ENCODE measurements around the gene GRIN1.

Gene GRIN1

DNA sequence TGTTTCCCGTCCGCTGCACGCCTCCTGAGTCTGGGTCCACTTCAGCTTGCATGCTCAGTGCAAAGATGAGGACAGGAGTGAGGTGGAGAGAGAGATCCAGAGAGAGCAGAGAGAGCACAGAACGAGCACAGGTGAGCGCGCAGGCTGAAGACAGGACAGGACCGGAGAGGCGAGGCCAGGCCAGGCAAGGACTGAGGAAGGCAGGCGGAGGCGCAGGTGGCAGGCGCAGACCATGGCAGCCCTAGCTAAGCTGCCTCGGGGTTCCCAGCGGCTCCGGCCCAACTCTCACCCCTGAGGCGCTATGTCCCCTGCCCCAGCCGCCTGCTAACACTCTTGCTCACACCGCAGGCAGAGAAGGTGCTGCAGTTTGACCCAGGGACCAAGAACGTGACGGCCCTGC lies 9.7 kb downstream of the GRIN1 start:
- DNase-seq: no peak

DNA sequence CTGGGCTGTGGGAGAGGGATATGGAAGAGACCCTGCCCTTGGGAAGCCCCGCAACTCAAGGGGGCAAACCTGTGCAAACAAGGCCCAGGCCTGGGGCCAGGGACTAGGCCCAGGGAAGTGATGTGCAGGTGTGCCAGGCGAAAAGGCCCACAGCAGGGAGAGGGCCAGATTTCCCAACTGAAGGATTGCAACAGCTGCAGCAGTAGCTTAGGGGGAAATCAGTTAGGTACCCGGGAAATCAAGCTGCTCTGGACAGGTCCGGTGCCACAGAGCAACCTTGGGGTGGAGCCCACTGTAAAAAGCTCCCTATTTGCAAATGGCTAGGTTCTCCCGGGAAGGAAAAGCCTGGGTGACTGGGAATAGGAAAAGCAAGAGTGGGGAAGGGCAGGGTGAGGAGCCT lies 10.4 kb downstream of the GRIN1 start:
- no peak for DNase-seq

- no peak for DNase-seq
These were observed 11.1 kb downstream of the GRIN1 start for GRCh38 chr9:137149942-137150616.

DNA sequence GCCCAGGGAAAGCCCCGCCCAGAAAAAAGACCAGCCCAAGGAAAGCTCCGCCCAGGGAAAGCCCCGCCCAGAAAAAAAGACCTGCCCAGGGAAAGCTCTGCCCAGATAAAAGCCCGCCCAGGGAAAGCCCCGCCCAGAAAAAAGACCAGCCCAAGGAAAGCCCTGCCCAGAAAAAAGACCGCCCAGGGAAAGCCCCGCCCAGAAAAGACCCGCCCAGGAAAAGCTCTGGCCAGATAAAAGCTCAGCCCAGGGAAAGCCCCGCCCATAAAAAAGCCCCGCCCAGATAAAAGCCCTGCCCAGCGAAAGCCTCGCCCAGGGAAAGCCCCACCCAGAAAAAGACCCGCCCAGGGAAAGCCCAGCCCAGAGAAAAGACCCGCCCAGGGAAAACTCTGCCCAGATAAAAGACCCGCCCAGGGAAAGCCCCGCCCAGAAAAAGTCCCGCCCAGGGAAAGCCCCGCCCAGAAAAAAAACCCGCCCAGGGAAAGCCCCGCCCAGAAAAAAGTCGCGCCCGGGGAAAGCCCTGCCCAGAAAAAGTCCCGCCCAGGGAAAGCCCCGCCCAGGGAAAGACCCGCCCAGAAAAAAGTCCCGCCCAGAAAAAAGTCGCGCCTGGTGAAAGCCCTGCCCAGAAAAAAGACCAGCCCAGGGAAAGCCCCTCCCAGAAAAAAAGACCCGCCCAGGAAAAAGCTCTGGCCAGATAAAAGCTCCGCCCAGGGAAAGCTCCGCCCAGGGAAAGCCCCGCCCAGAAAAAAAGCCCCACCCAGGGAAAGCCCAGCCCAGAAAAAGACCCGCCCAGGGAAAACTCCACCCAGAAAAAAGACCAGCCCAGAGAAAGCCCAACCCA lies 11.9 kb downstream of the GRIN1 start:
- no peak for DNase-seq

- no peak for DNase-seq
These were observed 14.0 kb downstream of the GRIN1 start for GRCh38 chr9:137152844-137153405.

DNA sequence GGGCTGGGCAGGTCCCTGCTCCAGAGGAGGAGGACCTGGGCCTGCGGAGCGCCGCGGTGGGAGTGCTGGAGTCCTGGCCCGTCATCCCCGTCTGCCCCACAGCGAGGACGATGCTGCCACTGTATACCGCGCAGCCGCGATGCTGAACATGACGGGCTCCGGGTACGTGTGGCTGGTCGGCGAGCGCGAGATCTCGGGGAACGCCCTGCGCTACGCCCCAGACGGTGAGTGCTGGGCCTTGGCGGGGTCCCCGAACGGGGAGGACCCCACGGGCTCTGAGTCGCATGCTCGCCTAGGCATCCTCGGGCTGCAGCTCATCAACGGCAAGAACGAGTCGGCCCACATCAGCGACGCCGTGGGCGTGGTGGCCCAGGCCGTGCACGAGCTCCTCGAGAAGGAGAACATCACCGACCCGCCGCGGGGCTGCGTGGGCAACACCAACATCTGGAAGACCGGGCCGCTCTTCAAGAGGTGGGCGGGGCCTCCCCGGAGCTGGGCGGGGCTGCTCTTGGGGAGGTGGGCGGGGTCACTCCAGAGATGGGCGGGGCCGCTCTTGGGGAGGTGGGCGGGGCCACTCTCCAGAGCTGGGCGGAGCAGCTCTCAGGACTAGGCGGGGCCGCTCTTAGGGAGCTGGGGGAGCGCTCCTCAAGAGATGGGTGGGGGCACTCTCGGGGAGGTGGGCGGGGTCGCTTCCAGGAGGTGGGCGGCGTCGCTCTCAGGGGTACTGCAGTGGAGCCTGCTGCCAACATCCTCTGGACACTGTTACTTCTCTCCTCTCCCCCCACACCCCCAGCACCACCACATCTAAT lies 17.8 kb downstream of the GRIN1 start:
- DNase-seq: no peak

GRCh38 chr9:137157618-137158415 lies 18.9 kb downstream of the GRIN1 start:
- DNase-seq: no peak

DNA sequence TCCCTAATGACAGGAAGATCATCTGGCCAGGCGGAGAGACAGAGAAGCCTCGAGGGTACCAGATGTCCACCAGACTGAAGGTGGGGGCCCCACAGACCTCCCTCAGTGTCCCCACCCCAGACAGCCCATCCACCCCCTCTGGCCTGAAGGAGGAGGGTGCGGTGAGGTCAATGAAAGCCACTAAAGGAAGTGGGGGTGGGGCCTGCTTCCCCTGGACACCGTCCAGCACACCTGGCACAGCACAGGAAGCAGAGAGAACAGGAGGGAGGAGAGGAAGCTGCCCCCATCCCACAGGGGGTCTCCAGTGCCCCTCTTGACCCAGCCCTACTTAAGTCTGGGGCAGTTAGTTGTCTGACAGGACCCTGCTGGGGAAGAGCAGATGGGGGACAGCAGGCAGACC lies 19.7 kb downstream of the GRIN1 start:
- DNase-seq: no peak

DNA sequence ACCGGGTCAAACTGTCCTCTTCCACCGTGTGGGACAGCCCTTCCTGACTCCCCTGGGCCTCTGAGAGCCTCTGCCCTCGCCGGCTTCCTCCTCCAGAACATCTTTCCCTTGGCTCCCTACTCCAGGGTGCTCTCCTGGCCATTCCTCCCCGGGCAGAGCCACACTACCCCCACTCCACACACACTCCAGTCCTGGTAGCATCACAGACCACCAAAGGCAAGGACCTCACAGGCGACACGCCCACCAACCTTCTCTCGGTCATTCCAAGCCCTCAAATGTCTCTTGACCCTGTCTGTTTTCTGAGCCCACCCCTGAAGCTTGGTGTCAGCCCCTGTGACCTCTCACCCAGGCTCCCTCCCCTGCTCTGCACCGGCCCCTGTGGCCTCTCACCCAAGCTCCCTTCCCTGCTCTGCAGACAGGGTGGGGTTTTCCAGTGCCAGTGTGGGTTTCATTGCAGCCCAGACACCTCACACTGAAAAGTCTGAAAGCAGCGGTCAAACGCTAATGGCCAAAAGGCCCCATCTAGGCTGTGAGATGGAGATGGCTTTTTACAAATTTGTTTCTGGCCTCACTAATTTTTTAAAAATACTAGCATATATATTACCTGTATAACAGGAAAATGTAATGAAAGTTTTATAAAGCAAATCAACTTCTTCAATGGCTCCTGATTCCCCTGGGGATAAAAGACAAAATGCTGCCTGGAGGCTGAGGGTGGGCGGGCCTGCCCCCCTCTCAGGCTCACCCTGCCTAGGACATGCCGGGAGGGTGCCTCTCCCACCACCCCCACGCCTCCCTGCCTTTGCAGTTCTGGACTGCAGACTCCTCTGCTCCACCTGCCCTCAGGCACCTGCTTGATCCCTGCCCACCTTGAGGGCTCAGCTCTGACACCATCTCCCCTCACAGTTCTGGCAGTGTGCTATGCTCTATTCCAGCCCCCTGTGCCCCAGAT lies 20.4 kb downstream of the GRIN1 start:
- DNase-seq: no peak

DNA sequence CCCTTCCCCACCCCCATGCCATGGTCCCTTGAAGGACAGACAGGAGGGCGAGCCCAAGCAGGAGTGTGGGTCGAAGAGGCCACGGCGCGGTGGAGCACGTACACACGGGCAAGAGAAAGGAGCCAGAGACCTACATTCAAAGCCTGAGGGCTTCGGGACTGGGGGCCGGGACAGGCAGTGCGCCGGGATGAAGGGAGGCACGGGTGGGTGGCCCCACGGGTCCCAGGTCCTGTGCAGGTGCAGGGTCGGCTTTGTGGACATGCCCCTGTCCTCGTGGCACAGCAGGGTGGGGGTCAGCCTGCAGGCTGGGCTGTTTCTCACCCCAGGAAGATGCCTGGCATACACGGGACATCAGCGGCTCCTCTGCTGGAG lies 21.1 kb downstream of the GRIN1 start:
- DNase-seq: no peak

- no peak for DNase-seq
These were observed 22.0 kb downstream of the GRIN1 start for GRCh38 chr9:137160716-137161557.

DNA sequence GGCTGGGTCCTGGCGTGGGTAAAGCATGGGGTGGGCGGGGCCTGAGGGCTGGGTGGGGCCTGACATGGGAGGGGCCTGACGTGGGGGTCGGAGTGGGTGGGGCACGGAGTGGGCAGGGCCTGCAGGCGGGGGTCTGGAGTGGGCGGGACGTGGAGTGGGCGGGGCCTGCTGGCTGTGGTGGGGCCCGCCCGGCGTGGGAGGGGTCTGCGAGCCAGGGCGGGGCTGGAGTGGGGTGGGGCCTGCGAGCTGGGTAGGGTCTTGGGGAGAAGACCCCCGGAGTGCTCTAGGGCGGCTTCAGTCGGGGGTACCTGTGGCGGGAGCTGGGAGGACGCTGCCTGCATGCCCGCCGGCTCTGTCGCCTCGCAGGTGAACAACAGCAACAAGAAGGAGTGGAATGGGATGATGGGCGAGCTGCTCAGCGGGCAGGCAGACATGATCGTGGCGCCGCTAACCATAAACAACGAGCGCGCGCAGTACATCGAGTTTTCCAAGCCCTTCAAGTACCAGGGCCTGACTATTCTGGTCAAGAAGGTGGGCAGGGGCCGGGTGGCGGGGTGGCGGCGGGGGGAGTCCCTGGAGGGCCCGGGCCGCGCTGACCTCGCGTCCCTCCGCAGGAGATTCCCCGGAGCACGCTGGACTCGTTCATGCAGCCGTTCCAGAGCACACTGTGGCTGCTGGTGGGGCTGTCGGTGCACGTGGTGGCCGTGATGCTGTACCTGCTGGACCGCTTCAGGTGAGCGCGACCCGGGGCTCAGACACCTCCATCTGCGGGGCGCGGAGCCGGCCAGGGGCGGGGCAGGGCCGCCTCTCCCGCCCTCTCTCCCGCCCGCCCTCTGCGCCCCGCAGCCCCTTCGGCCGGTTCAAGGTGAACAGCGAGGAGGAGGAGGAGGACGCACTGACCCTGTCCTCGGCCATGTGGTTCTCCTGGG lies 22.9 kb downstream of the GRIN1 start:
- DNase-seq: no peak

DNA sequence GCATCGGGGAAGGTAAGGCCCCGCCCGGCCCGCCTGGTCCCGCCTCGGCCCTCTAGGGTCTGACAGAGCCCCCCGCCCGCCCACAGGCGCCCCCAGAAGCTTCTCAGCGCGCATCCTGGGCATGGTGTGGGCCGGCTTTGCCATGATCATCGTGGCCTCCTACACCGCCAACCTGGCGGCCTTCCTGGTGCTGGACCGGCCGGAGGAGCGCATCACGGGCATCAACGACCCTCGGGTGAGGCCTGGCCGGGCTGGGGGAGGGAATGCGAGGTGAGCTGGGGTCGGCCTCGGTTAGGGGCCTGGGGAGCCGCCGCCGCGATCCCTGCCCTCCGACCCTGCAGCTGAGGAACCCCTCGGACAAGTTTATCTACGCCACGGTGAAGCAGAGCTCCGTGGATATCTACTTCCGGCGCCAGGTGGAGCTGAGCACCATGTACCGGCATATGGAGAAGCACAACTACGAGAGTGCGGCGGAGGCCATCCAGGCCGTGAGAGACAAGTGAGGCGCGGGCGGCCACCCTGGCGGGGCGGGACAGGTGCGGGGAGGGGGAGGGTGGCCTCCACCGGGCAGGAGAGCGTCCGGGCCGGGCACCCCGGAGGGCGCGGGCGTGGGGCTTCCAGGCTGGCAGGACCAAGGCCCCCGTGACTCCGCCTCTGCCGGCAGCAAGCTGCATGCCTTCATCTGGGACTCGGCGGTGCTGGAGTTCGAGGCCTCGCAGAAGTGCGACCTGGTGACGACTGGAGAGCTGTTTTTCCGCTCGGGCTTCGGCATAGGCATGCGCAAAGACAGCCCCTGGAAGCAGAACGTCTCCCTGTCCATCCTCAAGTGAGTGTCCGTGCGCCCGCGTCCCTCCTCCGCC lies 23.8 kb downstream of the GRIN1 start:
- no peak for DNase-seq

DNA sequence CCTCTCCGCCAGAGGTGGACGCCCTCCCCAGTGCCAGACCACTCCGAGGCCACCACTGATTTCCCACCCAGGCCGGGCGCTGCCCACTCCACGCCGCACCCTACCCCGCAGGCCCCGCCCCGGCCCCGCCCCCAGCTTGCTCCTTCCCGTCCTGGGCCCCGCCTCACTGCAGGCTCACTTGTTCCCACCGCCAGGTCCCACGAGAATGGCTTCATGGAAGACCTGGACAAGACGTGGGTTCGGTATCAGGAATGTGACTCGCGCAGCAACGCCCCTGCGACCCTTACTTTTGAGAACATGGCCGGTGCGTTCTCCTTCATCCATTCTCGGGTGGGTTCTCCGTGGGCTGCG lies 24.4 kb downstream of the GRIN1 start:
- no peak for DNase-seq

- DNase-seq: no peak
These were observed 24.9 kb downstream of the GRIN1 start for GRCh38 chr9:137163805-137164204.

- no peak for DNase-seq
These were observed 25.7 kb downstream of the GRIN1 start for GRCh38 chr9:137164370-137165249.

GRCh38 chr9:137165250-137165836 lies 26.4 kb downstream of the GRIN1 start:
- no peak for DNase-seq
